Brain microvascular endothelial cell (primary cell): ENCODE measurements around the gene EPHB2.

Source experiments
- DNase-seq: peaks from one replicate; pipeline ENCODE4 v3.0.0-alpha.2; 2020
- H3K27ac ChIP-seq: fragments of 250-450 bp; sonication (Bioruptor Pico); 2 replicates; pipeline ENCODE4 v1.5.1; 2020; ENCODE audit warnings: mild to moderate bottlenecking, moderate library complexity
- H3K27me3 ChIP-seq: fragments of 250-450 bp; sonication (Bioruptor Pico); replicated peaks from 2 replicates; pipeline ENCODE4 v1.5.1; 2020; ENCODE audit warnings: mild to moderate bottlenecking
- H3K36me3 ChIP-seq: fragments of 250-450 bp; sonication (Bioruptor Pico); replicated peaks from 2 replicates; pipeline ENCODE4 v1.5.1; 2020; ENCODE audit warnings: mild to moderate bottlenecking
- H3K4me3 ChIP-seq: 2 replicates; pipeline ENCODE4 v1.5.1; 2011; ENCODE audit warnings: low read depth, mild to moderate bottlenecking, control low read depth, low read length, moderate library complexity
- CTCF ChIP-seq: IDR thresholded peaks from 2 replicates; pipeline ENCODE4 v1.5.1; 2011; ENCODE audit warnings: low read depth, mild to moderate bottlenecking, moderate library complexity, low read length, control low read depth, inconsistent platforms; ENCODE audit errors: missing control alignments
- in situ Hi-C: cut with HindIII; loops from 2 replicates; pipeline ENCODE4 v1.10.0; 2017; ENCODE audit warnings: low sequenced_read_pairs, low pct_ligation_motif_present

The EPHB2 gene

GRCh38 chr1:22949822-22950331 lies 239.2 kb downstream of the EPHB2 start:
- no peak for DNase-seq
- H3K36me3 ChIP-seq: no peaks in the 10 kb centered on the region
- TF ChIP-seq CTCF: no peak
- in situ Hi-C loops: no loop called here
- H3K27ac ChIP-seq: no peak overlapping the region
- no peak overlapping the region for H3K4me3 ChIP-seq
- H3K27me3 ChIP-seq: peaks cover 30% of the 10 kb centered on the region

DNA sequence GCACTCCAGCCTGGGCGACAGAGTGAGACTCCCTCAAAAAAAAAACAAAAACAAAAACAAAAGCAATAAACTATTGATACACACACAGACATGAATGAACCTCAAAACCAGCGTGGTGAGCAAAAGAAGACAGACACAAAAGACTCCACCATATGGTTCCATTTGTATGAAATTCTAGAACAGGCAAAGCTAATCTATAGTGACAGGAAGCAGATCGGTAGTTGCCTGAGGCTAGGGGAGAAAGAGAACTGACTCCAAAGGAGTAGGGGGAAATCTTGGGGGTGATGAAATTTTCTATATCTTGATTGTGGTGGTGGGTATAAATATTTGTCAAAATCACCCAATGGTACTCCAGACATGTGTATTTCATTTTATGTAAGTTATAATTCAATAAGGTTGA lies 241.2 kb downstream of the EPHB2 start:
- Histone ChIP-seq H3K36me3 (no peaks in the 10 kb centered on the region), H3K4me3 (no peak overlapping the region), H3K27ac (no peak overlapping the region), H3K27me3 (peaks cover 42% of the 10 kb centered on the region)
- in situ Hi-C loops: no loop called here
- TF ChIP-seq CTCF: no peak
- no peak for DNase-seq

GRCh38 chr1:22952694-22953056 lies 242.0 kb downstream of the EPHB2 start:
- H3K27me3 ChIP-seq: peaks cover 44% of the 10 kb centered on the region
- no peaks in the 10 kb centered on the region for H3K36me3 ChIP-seq
- no peak for DNase-seq
- in situ Hi-C loops: no loop called here
- TF ChIP-seq CTCF: no peak
- no peak overlapping the region for H3K27ac ChIP-seq
- H3K4me3 ChIP-seq: no peak overlapping the region

- in situ Hi-C loops: no loop called here
- Histone ChIP-seq H3K4me3 (no peak overlapping the region), H3K27me3 (peaks cover 44% of the 10 kb centered on the region), H3K36me3 (no peaks in the 10 kb centered on the region), H3K27ac (no peak overlapping the region)
- no peak for DNase-seq
- no peak for TF ChIP-seq CTCF
Measured at GRCh38 chr1:22953057-22953739, 242.6 kb downstream of the EPHB2 start.

- H3K27me3 ChIP-seq: peaks cover 44% of the 10 kb centered on the region
- H3K27ac ChIP-seq: no peak overlapping the region
- H3K4me3 ChIP-seq: no peak overlapping the region
- no peak for TF ChIP-seq CTCF
- no peak for DNase-seq
- no peaks in the 10 kb centered on the region for H3K36me3 ChIP-seq
- in situ Hi-C loops: no loop called here
Measured at GRCh38 chr1:22953740-22954141, 243.1 kb downstream of the EPHB2 start.

DNA sequence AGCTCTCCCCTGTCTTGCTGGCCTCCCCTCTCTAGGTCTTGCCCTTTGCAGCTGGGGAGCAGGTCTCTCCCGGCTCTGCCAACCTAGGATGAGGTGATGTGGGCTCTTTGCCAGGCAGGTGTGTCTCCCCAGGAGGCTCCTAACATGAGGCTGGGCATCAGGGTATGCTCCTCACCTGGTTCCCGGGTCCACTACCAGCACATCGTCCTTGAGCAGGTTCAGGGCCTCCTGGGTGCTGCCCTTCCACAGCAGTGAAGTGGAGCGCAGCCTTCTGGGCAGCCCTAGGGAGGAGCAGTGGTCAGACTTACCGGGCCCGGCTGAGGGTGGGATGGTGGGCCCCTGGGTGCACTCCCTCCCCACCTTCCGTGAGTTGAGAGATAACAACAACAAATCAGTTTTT lies 244.5 kb downstream of the EPHB2 start:
- TF ChIP-seq CTCF: no peak
- Histone ChIP-seq H3K36me3 (no peaks in the 10 kb centered on the region), H3K4me3 (no peak overlapping the region), H3K27me3 (peaks cover 44% of the 10 kb centered on the region), H3K27ac (no peak overlapping the region)
- in situ Hi-C loops: no loop called here
- DNase-seq: no peak
